Keratinocyte (primary cell): ENCODE results near the gene DCP2. TPM values are rescaled to one million over a fixed set of nuclear protein-coding genes. Genes with fewer than 3 reads are reported as not detected.

Experiments
- DNase-seq: peaks from one replicate; pipeline ENCODE4 v3.0.0-alpha.2; 2011; ENCODE audit warnings: low read depth, missing footprints, low spot score
- FAIRE-seq: peaks from 2 replicates; lab custom pipeline; 2011; peaks lifted over from hg19 to GRCh38; lab: Jason Lieb, UNC
- H2AFZ ChIP-seq: 2 replicates; pipeline ENCODE4 v1.6.0; 2012; ENCODE audit warnings: low read length, control low read depth, inconsistent platforms; ENCODE audit not compliant: control insufficient read depth
- H3K27ac ChIP-seq: 2 replicates; pipeline ENCODE4 v1.5.1; 2011; ENCODE audit warnings: low read length; ENCODE audit not compliant: control insufficient read depth, insufficient read depth
- H3K27me3 ChIP-seq: 3 replicates; pipeline ENCODE4 v1.6.0; 2011; ENCODE audit warnings: low read length; ENCODE audit not compliant: control insufficient read depth, insufficient read depth; ENCODE audit errors: extremely low read depth
- H3K36me3 ChIP-seq, 2 experiments: 2 replicates in 1 of 2; 3 replicates in 1 of 2; pipeline ENCODE4 v1.5.1; 2011; ENCODE audit warnings: low read length in 2 of 2, mild to moderate bottlenecking in 1 of 2; ENCODE audit not compliant: control insufficient read depth in 2 of 2, insufficient read depth in 2 of 2; ENCODE audit errors: extremely low read depth in 1 of 2
- H3K4me1 ChIP-seq: 3 replicates; pipeline ENCODE4 v1.5.1; 2011; ENCODE audit warnings: low read length; ENCODE audit not compliant: control insufficient read depth, insufficient read depth; ENCODE audit errors: extremely low read depth
- H3K4me2 ChIP-seq: 3 replicates; pipeline ENCODE4 v1.6.0; 2011; ENCODE audit warnings: low read depth, low read length; ENCODE audit not compliant: control insufficient read depth, insufficient read depth; ENCODE audit errors: extremely low read depth
- H3K4me3 ChIP-seq, 3 experiments: fragments of 200-600 bp in 1 of 3; sonication (generic) in 1 of 3; 2 replicates in 2 of 3; 3 replicates in 1 of 3; pipeline ENCODE4 v1.5.1; 2011 to 2016; ENCODE audit warnings: low read length in 3 of 3, mild to moderate bottlenecking in 3 of 3, control low read depth in 2 of 3, inconsistent platforms in 1 of 3, low read depth in 1 of 3, mixed read lengths in 1 of 3, mixed run types in 1 of 3, moderate library complexity in 1 of 3; ENCODE audit not compliant: control insufficient read depth in 2 of 3, insufficient read depth in 2 of 3; ENCODE audit errors: extremely low read depth in 1 of 3
- H3K79me2 ChIP-seq: 2 replicates; pipeline ENCODE4 v1.6.0; 2012; ENCODE audit warnings: low read length; ENCODE audit not compliant: control insufficient read depth, insufficient read depth
- H3K9ac ChIP-seq: 3 replicates; pipeline ENCODE4 v1.6.0; 2011; ENCODE audit warnings: low read length; ENCODE audit not compliant: control insufficient read depth, insufficient read depth; ENCODE audit errors: extremely low read depth
- H3K9me1 ChIP-seq: 3 replicates; pipeline ENCODE4 v1.6.0; 2011; ENCODE audit warnings: low read length; ENCODE audit not compliant: control insufficient read depth, insufficient read depth; ENCODE audit errors: extremely low read depth
- H3K9me3 ChIP-seq: 2 replicates; pipeline ENCODE4 v1.5.1; 2012; ENCODE audit warnings: low read depth, low read length; ENCODE audit not compliant: control insufficient read depth
- H4K20me1 ChIP-seq: 3 replicates; pipeline ENCODE4 v1.6.0; 2011; ENCODE audit warnings: low read length; ENCODE audit not compliant: control insufficient read depth, insufficient read depth; ENCODE audit errors: extremely low read depth
- EZH2 ChIP-seq: IDR thresholded peaks from one replicate; pipeline ENCODE4 v1.6.1; 2012; ENCODE audit warnings: inconsistent platforms, mild to moderate bottlenecking, low read length, moderate library complexity
- dilution Hi-C: fragments of 300-500 bp; cut with MboI; formaldehyde crosslinking; loops from one replicate; pipeline ENCODE4 v1.7.0; 2020; ENCODE audit warnings: low sequenced_read_pairs; ENCODE audit not compliant: extremely low pct_ligation_motif_present
- polyA plus RNA-seq, 5 experiments: library from polyadenylated mRNA; depleted of rRNA in 3 of 5; stranded (reverse) in 3 of 5; stranded (forward) in 1 of 5; unstranded in 1 of 5; fragments of >200 nt; gene quantifications; 1 replicate in 1 of 5; 2 replicates in 3 of 5; 3 replicates in 1 of 5; pipeline versions ENCODE4 v1.2.1 to v1.2.3, GENCODE V29; 2011 to 2012; ENCODE audit warnings: missing spikeins in 2 of 5, low read depth in 1 of 5, low replicate concordance in 1 of 5
- TF ChIP-seq, protein P1 (sequence below), 3 experiments: IDR thresholded peaks in 1 of 3; conservative IDR thresholded peaks in 1 of 3; optimal IDR thresholded peaks in 1 of 3; 2 replicates in 2 of 3; 3 replicates in 1 of 3; pipeline versions ENCODE3 to v1.5.1; 2011; ENCODE audit warnings: low read length in 3 of 3, mild to moderate bottlenecking in 3 of 3, moderate library complexity in 2 of 3, control low read depth in 1 of 3, inconsistent platforms in 1 of 3; ENCODE audit not compliant: insufficient read depth in 2 of 3; ENCODE audit errors: extremely low read depth in 1 of 3

Gene DCP2
- polyA plus RNA-seq, 1 donor (not counting 4 experiments of a cell fraction or from before 2014, with no cell fraction given) = 11.8 TPM

DNA sequence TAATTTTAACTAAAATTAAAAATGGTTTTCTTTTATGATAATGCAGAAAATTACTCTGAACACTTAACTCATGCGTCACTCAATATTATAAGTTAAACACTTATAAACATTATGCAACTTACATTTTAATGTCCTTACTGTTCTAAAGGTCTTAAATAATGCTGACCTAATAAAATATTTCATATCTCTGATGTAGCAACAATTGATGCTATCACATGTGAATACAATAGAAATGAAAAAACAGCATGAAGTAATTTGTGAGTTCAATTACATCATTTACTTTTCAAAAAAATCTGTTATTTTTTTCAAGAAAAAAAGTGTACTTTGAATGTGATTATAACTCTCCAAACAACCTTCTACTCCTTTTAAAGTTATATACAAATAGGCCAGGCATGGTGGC, 28.1 kb upstream of the DCP2 start:
- no peak overlapping the region for H2AFZ ChIP-seq
- no peak overlapping the region for H3K4me3 ChIP-seq
- DNase-seq (no peak), FAIRE-seq (no peak)
- TF ChIP-seq EZH2 = no peak
- TF ChIP-seq, protein P1, sequence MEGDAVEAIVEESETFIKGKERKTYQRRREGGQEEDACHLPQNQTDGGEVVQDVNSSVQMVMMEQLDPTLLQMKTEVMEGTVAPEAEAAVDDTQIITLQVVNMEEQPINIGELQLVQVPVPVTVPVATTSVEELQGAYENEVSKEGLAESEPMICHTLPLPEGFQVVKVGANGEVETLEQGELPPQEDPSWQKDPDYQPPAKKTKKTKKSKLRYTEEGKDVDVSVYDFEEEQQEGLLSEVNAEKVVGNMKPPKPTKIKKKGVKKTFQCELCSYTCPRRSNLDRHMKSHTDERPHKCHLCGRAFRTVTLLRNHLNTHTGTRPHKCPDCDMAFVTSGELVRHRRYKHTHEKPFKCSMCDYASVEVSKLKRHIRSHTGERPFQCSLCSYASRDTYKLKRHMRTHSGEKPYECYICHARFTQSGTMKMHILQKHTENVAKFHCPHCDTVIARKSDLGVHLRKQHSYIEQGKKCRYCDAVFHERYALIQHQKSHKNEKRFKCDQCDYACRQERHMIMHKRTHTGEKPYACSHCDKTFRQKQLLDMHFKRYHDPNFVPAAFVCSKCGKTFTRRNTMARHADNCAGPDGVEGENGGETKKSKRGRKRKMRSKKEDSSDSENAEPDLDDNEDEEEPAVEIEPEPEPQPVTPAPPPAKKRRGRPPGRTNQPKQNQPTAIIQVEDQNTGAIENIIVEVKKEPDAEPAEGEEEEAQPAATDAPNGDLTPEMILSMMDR (optimal IDR thresholded peaks at IDR 0.05 in 1 of 3, IDR thresholded peaks at IDR 0.05 in 1 of 3, conservative IDR thresholded peaks at IDR 0.05 in 1 of 3; ENCODE audit: extremely low read depth in 1 of 3, insufficient read depth in 2 of 3, low read length in 3 of 3) = no peak
- dilution Hi-C loops = no loop called here
- H3K27me3 ChIP-seq = no peaks in the 10 kb centered on the region
- H3K4me1 ChIP-seq = no peaks in the 10 kb centered on the region
- no peak overlapping the region for H3K4me2 ChIP-seq
- no peaks in the 10 kb centered on the region for H3K9me1 ChIP-seq
- H4K20me1 ChIP-seq = no peaks in the 10 kb centered on the region
- H3K9ac ChIP-seq = no peak overlapping the region
- H3K27ac ChIP-seq = no peak overlapping the region
- no peaks in the 10 kb centered on the region for H3K79me2 ChIP-seq
- no peaks in the 10 kb centered on the region for H3K9me3 ChIP-seq
- H3K36me3 ChIP-seq = no peaks in the 10 kb centered on the region

DNA sequence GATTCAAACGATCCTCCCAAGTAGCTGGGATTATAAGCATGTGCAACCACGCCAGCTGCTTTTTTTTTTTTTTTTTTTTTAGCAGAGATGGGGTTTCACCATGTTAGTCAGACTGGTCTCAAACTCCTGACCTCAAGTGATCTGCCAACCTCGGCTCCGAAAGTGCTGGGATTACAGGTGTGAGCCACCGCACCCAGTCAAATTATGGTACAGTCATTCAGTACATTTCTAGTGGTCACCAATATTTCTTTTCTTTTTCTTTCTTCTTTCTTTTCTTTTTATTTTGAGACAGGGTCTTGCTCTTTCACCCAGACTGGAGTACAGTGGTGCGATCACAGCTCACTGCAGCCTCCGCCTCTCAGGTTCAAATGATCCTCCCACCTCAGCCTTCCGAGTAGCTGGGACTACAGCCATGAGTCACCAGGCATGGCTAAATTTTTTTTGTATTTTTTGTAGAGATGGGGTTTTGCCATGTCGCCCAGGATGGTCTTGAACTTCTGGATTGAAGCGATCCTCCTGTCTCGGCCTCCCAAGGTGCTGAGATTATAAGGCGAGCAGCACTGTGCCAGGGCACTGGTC, 25.4 kb upstream of the DCP2 start:
- Histone ChIP-seq H3K27ac (no peak overlapping the region), H3K27me3 (no peaks in the 10 kb centered on the region), H3K4me1 (no peaks in the 10 kb centered on the region), H3K79me2 (no peaks in the 10 kb centered on the region), H3K9me1 (no peaks in the 10 kb centered on the region), H4K20me1 (no peaks in the 10 kb centered on the region), H3K9ac (no peak overlapping the region), H2AFZ (no peak overlapping the region), H3K4me3 (no peak overlapping the region), H3K4me2 (no peak overlapping the region), H3K9me3 (no peaks in the 10 kb centered on the region), H3K36me3 (no peaks in the 10 kb centered on the region)
- dilution Hi-C loops = no loop called here
- no peak for FAIRE-seq
- DNase-seq = no peak
- TF ChIP-seq EZH2 = no peak
- TF ChIP-seq, protein P1 (optimal IDR thresholded peaks at IDR 0.05 in 1 of 3, IDR thresholded peaks at IDR 0.05 in 1 of 3, conservative IDR thresholded peaks at IDR 0.05 in 1 of 3; ENCODE audit: extremely low read depth in 1 of 3, insufficient read depth in 2 of 3, low read length in 3 of 3) = no peak
